OCI-LY3 (cell line): ENCODE results near the gene GPX1.
"Not testable (repeated sequence)": the region's sequence is repeated elsewhere in the genome, so short reads cannot be mapped to it uniquely, and the experiment has no call there.

Experiments used
- EZH2phosphoT487 ChIP-seq: fragments of 200-600 bp; shearing (Covaris generic); IDR thresholded peaks from 2 replicates; pipeline ENCODE4 v1.6.1; 2018; ENCODE audit warnings: antibody characterized with exemption, mixed run types, low read depth
- TF ChIP-seq, protein P1 (sequence below): fragments of 200-600, 300-600 bp; sonication (generic); IDR thresholded peaks from 2 replicates; pipeline ENCODE4 v1.5.1; 2014; ENCODE audit warnings: antibody characterized with exemption, low read length, low read depth

DNA sequence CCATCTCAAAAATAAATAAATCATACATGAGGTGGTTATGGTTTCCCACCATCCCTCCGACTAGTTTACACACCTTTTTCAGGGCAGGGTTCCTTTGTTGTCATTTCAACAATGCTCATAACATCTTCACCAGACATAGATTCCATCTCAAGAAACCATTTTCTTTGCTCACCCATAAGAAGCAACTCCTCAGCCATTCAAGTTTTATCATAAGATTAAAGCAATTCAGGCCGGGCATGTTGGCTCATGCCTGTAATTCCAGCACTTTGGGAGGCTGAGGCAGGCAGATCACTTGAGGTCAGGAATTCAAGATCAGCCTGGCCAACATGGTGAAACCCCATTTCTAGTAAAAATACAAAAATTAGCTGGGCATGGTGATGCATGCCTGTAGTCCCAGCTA is 29.8 kb downstream of the GPX1 start:
- TF ChIP-seq, protein P1, sequence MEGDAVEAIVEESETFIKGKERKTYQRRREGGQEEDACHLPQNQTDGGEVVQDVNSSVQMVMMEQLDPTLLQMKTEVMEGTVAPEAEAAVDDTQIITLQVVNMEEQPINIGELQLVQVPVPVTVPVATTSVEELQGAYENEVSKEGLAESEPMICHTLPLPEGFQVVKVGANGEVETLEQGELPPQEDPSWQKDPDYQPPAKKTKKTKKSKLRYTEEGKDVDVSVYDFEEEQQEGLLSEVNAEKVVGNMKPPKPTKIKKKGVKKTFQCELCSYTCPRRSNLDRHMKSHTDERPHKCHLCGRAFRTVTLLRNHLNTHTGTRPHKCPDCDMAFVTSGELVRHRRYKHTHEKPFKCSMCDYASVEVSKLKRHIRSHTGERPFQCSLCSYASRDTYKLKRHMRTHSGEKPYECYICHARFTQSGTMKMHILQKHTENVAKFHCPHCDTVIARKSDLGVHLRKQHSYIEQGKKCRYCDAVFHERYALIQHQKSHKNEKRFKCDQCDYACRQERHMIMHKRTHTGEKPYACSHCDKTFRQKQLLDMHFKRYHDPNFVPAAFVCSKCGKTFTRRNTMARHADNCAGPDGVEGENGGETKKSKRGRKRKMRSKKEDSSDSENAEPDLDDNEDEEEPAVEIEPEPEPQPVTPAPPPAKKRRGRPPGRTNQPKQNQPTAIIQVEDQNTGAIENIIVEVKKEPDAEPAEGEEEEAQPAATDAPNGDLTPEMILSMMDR: not testable (repeated sequence)
- not testable (repeated sequence) for TF ChIP-seq EZH2phosphoT487
